Hypothalamus (tissue), 51 donors: ENCODE data around the gene NENF.
"Not testable (repeated sequence)": the region's sequence is repeated elsewhere in the genome, so short reads cannot be mapped to it uniquely, and the experiment has no call there.

Source experiments
- DNase-seq, 51 donors: peaks; one replicate each; lab custom pipeline; 2025; lab: John Stamatoyannopoulos, UW

NENF gene

GRCh38 chr1:212432661-212433576, at the start of gene NENF:
Gene NENF, plus strand, starts transcription at chr1:212432920. Its CDS starts 24 bp downstream, at chr1:212432944.
- DNase-seq, result peak in 47 of 51 donors; percentile 24 to 90 (median 70)

DNA sequence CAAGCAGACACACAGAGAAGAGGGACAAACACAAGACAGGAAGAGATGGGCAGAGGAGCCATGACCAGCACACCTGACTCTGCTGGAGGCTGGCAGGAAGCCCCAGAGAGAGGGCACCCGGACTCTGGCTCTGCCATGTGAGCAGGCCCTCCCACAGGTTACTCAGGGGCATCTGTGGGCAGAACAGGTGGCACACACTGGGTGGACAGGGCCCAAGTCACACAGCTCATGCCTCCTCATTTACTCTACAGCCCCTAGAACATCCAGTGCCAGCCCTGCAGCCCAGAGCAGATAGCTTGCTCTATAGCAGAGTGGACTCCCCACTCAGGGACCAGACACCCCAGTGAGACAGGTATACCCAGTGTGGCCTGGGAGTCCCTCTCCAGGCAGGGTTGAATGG, 46.7 kb upstream of the NENF start:
- DNase-seq, result no peak

GRCh38 chr1:212388985-212389716, 43.6 kb upstream of the NENF start:
- DNase-seq, result no peak

- not testable (repeated sequence) for DNase-seq
Observed at GRCh38 chr1:212395678-212396437, 36.9 kb upstream of the NENF start.

GRCh38 chr1:212396638-212397037, 36.1 kb upstream of the NENF start:
- DNase-seq, result no peak

GRCh38 chr1:212397171-212397570, 35.5 kb upstream of the NENF start:
- DNase-seq, result no peak

DNA sequence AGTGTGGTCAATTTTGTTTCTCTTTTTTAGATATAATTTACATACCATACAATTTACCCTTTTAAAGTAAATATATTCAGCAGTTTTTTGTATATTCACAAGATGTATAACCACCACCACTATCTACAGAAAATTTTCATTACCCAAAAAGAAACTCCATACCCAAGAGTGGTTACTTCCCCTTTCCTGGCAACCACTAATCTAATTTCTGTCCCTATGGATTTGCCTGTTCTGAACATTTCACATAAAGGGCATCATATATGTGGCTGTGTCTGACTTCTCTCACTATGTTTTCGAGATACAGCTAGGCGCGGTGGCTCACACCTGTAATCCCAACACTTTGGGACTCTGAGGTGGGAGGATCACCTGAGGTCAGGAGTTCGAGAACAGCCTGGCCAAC, 31.7 kb upstream of the NENF start:
- no peak for DNase-seq

DNA sequence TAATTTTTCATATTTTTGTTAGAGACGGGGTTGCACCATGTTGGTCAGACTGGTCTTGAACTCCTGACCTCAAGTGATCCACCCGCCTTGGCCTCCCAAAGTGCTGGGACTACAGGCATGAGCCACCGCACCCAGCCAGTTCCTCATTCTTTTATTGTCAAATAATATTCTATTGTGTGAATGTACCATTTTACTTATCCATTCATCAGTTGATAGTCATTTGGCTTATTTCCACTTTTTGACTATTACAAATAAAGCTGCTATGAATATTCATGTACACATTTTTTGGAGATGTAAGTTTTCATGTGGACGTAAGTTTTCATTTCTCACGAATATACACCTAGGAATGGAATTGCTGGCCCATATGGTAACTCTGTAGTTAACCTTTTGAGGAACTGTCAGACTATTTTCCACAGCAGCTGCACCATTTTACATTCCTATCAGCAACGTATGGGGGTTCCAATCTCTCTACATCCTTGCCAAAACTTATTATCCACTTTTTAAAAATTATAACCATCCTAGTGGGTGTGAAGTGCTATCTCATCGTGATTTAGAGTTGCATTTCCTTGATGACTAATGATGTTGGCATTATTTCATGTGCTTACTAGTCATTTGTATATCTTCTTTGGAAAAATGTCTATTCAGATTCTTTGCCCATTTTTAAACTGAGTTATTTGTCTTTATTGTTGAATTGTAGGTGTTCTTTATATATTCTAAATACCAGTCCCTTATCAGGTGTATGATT, 30.7 kb upstream of the NENF start:
- no peak for DNase-seq

GRCh38 chr1:212402666-212403321, 29.9 kb upstream of the NENF start:
- no peak for DNase-seq

DNA sequence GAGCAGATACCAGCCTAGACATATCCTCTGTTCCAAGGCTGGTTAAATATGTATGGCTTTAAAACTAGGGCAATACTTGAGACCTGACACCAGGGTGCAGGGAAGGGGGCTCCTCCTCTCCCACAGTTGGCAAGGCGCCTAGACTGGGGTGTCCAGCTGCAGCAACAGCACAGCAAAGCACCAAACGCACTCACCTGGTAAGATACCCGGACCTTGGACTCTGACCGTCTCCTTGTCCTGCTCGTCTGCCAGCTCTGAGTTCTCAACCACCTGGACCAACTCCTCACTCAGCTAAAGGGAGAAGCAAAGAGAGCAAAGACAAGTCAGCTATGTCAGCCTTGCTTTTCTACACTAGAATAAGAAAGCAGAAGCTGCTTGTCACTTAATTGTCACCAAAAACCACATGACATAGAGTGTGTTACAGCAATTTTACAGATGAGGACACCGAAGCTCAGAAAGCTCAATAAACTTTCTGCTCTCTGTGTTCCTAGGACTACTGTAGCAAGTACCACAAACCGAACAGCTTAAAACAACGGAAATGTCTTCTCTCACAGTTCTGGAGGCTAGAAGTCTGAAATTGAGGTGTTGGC, 22.4 kb upstream of the NENF start:
- no peak for DNase-seq

DNA sequence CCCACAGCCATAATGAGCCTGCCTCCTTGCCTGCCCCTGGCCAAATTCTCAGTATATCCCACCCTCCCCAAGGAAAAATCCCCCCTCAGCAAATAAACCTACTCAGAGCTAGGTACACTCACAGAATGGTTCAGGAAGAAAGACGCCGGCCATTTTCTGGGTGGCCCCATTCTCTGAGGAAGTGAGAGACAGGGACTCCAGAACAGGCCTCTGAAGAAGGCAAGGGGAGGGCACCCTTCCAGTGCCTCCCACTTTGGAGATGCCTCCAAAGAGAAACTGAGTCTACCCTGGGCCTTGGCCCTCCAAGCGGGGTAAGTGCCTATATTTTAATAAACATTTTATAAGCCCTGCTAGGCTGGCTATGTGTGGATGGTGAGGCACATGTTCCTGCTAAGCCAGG, 20.3 kb upstream of the NENF start:
- DNase-seq, result no peak

GRCh38 chr1:212413902-212414327, 18.8 kb upstream of the NENF start:
- DNase-seq, result peak in 4 of 51 donors; percentile 25 to 46 (median 28)

DNA sequence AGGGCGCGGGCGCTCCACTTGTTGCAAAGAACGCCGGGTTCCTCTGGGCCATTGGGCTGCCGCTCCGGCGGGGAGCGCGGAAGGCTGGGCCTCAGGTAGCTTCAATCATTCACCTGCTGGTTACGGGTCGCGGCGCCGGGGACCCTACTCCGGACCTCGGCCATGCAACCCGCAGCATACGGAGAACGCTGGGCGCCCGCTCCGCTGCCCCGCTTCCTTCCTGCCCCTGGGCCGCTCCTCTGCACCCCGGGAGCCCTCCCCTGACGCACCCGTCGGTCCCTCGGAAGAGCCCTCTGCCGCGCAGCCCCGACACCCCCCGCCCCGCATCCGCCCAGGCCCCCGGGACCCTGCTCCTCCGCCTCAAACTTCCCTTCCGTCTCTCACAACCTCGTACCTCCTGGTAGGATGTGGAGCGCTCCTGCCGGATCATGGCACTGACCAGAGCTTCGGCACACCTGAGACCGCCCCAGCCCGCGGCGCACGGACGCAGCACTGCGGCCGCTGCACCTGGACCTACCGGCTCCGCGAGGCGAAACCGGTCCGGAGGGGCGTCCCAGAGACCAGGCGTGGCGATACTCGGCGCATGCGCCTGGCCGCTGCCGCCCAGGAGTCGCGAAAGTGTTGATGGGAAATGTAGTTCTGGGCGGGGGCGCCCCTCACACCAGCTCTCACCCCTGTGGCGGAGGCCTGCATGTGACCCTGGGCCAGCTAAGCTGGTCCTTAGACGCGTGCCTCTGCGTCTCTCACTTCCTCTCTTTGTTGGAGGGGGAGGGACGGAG, 18.2 kb upstream of the NENF start, which contains the start of gene PACC1:
TSS of gene PACC1 (minus strand) at position 559 of the 779 bp plus-strand sequence. CDS start at position 430, 129 bp downstream.
- peak; percentile 58 to 93 (median 83) for DNase-seq

- DNase-seq, result peak in 43 of 51 donors; percentile 6 to 89 (median 62)
Observed at GRCh38 chr1:212415107-212415841, 17.4 kb upstream of the NENF start.

GRCh38 chr1:212421165-212421564, 11.6 kb upstream of the NENF start:
- no peak for DNase-seq

GRCh38 chr1:212423879-212424278, 8.8 kb upstream of the NENF start:
- DNase-seq, result no peak

- DNase-seq, result no peak
Observed at GRCh38 chr1:212428496-212428895, 4.2 kb upstream of the NENF start.

DNA sequence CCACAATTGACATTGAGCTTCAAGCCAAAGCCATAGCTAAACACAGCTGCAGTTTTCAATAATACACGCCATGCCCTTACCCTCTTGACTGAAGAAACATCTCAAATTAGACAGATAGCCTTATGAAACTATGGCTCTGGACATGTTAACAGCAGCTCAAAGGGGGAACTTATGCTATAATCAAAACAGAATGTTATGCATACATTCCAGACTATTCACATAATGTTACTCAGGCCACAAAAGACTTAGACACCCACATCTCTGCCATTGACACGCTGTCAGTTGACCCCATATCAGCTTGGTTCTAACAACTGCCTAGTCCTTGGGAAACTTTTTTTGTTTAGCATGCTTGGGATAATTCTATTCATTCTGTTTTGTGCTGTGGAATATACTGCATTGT, 2.3 kb upstream of the NENF start:
- DNase-seq, result no peak
